NT2/D1 (cell line): ENCODE results near the gene CFH.
"Not testable (repeated sequence)": the region's sequence is repeated elsewhere in the genome, so short reads cannot be mapped to it uniquely, and the experiment has no call there.

Experiments used
- DNase-seq: peaks from one replicate; pipeline ENCODE4 v3.0.0-alpha.2; 2011; ENCODE audit warnings: low read depth, low spot score
- H3K27me3 ChIP-seq: 2 replicates; pipeline ENCODE4 v1.6.0; 2011; ENCODE audit warnings: mild to moderate bottlenecking; ENCODE audit not compliant: insufficient read length, insufficient read depth
- H3K36me3 ChIP-seq: 2 replicates; pipeline ENCODE4 v1.6.1; 2011; ENCODE audit warnings: mild to moderate bottlenecking, low read length, mixed read lengths; ENCODE audit not compliant: insufficient read depth, insufficient read length
- H3K4me1 ChIP-seq: 2 replicates; pipeline ENCODE4 v1.5.1; 2011; ENCODE audit not compliant: insufficient read depth, insufficient read length
- H3K4me3 ChIP-seq: 2 replicates; pipeline ENCODE4 v1.5.1; 2011; ENCODE audit warnings: low read depth; ENCODE audit not compliant: insufficient read length
- H3K9ac ChIP-seq: 2 replicates; pipeline ENCODE4 v1.6.0; 2011; ENCODE audit warnings: low read depth; ENCODE audit not compliant: insufficient read length
- H3K9me3 ChIP-seq: 2 replicates; pipeline ENCODE4 v1.5.1; 2011; ENCODE audit warnings: mild to moderate bottlenecking, low read length; ENCODE audit not compliant: insufficient read depth
- SUZ12 ChIP-seq: IDR thresholded peaks from 2 replicates; pipeline ENCODE4 v1.6.1; 2011; ENCODE audit not compliant: insufficient read length, insufficient read depth; ENCODE audit errors: extremely low read depth
- YY1 ChIP-seq: IDR thresholded peaks from 2 replicates; pipeline ENCODE4 v1.6.1; 2011; ENCODE audit not compliant: insufficient read length, insufficient read depth
- ZNF274 ChIP-seq: IDR thresholded peaks from 2 replicates; pipeline ENCODE4 v1.6.1; 2011; ENCODE audit warnings: mild to moderate bottlenecking, low read depth, low read length

The CFH gene

GRCh38 chr1:196723325-196724185, 71.7 kb downstream of the CFH start:
- no peak overlapping the region for H3K4me3 ChIP-seq
- no peaks in the 10 kb centered on the region for H3K27me3 ChIP-seq
- H3K9ac ChIP-seq, result no peak overlapping the region
- no peaks in the 10 kb centered on the region for H3K4me1 ChIP-seq
- no peak for TF ChIP-seq SUZ12
- TF ChIP-seq YY1, result no peak
- no peak for TF ChIP-seq ZNF274
- no peaks in the 10 kb centered on the region for H3K9me3 ChIP-seq
- H3K36me3 ChIP-seq, result no peaks in the 10 kb centered on the region
- DNase-seq, result peak; percentile 63

- TF ChIP-seq ZNF274 (no peak), SUZ12 (no peak), YY1 (no peak)
- H3K36me3 ChIP-seq, result no peaks in the 10 kb centered on the region
- H3K9ac ChIP-seq, result no peak overlapping the region
- H3K9me3 ChIP-seq, result peaks cover 3% of the 10 kb centered on the region; the same call in 1 of the 2 replicates
- no peak overlapping the region for H3K4me3 ChIP-seq
- no peaks in the 10 kb centered on the region for H3K4me1 ChIP-seq
- peak; percentile 22 for DNase-seq
- H3K27me3 ChIP-seq, result no peaks in the 10 kb centered on the region
Observed at GRCh38 chr1:196732526-196732925, 80.7 kb downstream of the CFH start.

- Histone ChIP-seq H3K9me3 (peaks cover 11% of the 10 kb centered on the region), H3K36me3 (no peaks in the 10 kb centered on the region), H3K4me1 (no peaks in the 10 kb centered on the region), H3K27me3 (no peaks in the 10 kb centered on the region), H3K4me3 (no peak overlapping the region), H3K9ac (no peak overlapping the region)
- TF ChIP-seq ZNF274, result no peak
- no peak for TF ChIP-seq SUZ12
- no peak for TF ChIP-seq YY1
- no peak for DNase-seq
Observed at GRCh38 chr1:196733091-196733970, 81.5 kb downstream of the CFH start.

DNA sequence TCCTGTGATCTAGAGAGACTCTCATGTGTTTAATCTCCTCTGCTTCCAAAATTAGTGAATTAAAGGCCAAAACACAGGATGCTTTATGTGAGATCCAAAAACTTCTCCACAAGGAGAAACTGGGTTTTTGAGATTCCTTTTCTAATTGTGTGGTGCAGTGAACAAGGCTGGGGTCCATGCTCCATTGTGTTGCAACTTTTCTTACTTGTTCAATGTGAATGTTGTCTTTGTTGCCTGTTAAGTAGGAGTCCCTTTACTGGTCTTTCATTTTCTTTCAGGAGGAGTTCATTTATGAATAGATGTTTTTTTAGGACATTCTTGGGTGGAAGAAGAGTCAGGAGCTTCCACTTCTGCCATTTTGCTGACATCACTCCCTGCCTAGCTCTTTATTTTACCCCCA, 82.2 kb downstream of the CFH start:
- Histone ChIP-seq H3K27me3 (no peaks in the 10 kb centered on the region), H3K9ac (no peak overlapping the region), H3K9me3 (peaks cover 17% of the 10 kb centered on the region), H3K4me1 (no peaks in the 10 kb centered on the region), H3K36me3 (no peaks in the 10 kb centered on the region), H3K4me3 (no peak overlapping the region)
- TF ChIP-seq SUZ12, result no peak
- TF ChIP-seq YY1, result no peak
- no peak for TF ChIP-seq ZNF274
- no peak for DNase-seq

DNA sequence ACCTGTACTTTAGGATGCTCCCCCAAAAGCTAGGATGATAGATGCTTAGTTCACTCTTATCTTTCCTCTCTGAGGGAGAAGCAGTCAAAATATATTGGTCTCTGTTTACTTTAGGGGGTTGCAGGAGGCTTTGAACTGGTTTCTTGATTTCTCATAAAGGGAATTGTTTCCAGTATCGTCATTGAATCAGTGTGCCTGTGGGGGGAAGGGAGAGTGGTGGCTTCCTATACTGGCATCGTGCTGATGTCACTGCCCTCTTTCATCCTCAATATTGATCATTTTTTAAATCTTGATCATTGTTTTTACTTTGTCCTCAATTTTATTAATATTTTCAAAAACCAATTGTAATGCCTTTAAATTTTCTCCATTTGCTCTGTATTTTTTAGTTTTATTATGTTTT, 82.6 kb downstream of the CFH start:
- no peak for TF ChIP-seq SUZ12
- no peak for TF ChIP-seq ZNF274
- no peak for TF ChIP-seq YY1
- no peaks in the 10 kb centered on the region for H3K27me3 ChIP-seq
- H3K4me3 ChIP-seq, result no peak overlapping the region
- no peak for DNase-seq
- no peaks in the 10 kb centered on the region for H3K36me3 ChIP-seq
- peaks cover 22% of the 10 kb centered on the region for H3K9me3 ChIP-seq
- no peak overlapping the region for H3K9ac ChIP-seq
- H3K4me1 ChIP-seq, result no peaks in the 10 kb centered on the region

GRCh38 chr1:196738730-196739129, 86.9 kb downstream of the CFH start:
- Histone ChIP-seq H3K4me1 (no peaks in the 10 kb centered on the region), H3K36me3 (no peaks in the 10 kb centered on the region), H3K9me3 (peaks cover 33% of the 10 kb centered on the region), H3K27me3 (no peaks in the 10 kb centered on the region), H3K9ac (no peak overlapping the region), H3K4me3 (no peak overlapping the region)
- TF ChIP-seq ZNF274 (no peak), YY1 (no peak), SUZ12 (no peak)
- no peak for DNase-seq

GRCh38 chr1:196743244-196743643, 91.4 kb downstream of the CFH start:
- not testable (repeated sequence) for H3K9ac ChIP-seq, H3K4me3 ChIP-seq, H3K27me3 ChIP-seq, H3K36me3 ChIP-seq, H3K4me1 ChIP-seq, DNase-seq
- H3K9me3 ChIP-seq, result peaks cover 23% of the 10 kb centered on the region

DNA sequence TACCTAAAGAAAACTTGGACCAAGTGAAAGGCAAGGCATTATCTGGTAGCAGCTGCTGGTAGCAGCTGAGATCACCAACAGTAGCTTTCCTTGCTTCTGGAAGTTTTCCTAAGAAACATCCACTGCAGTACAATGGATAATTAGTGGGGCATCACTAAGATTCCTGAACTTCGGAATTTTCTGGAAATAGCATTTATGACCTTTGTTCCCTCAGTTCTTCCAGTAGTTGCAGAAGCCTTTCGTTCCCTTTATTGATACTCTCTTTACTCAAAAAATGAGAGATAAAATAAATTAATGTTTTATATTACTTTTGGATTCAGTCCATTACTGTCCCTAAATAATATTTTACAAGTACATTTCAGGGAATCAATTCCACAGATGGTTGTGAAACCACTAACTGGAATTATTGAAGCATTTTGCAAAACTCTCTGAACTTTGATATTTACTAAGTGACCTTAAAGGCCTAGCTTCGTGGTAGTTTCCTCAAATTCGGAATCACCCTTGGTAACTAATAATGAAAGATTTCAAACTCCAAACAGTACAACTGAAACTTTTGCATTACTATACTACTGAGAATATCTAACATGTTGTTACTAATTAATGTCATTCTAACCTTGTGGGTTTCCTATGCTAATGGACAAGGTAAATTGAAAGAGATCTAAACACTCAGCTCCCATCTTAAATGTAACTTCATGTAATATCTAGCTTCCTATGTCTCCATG, 113.3 kb downstream of the CFH start:
- not testable (repeated sequence) for H3K9me3 ChIP-seq, H3K4me1 ChIP-seq, H3K27me3 ChIP-seq, H3K36me3 ChIP-seq, H3K4me3 ChIP-seq, DNase-seq, H3K9ac ChIP-seq

DNA sequence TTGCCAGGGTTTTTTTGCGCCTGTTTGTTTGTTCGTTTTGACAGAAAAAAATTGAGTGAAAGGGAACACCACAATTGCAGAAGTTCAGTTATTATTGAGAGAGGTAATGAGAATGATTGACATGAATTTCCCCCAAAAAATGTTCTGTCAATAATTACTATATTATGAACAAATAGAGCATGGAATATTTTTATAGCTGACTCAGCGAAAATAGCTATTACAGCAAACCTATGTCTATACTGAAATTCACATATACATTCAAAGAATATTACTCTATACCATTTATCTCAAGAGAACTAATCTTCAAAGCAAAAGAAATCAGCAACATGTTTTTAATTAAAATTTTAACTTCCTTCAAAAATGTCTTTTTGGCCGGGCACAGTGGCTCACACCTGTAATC, 118.0 kb downstream of the CFH start:
- H3K9me3 ChIP-seq, DNase-seq, H3K4me3 ChIP-seq, H3K27me3 ChIP-seq, H3K4me1 ChIP-seq, H3K36me3 ChIP-seq, H3K9ac ChIP-seq: not testable (repeated sequence)
